ENCODE data around the gene PRM1. TPM values are rescaled to one million over a fixed set of nuclear protein-coding genes. Genes with fewer than 3 reads are reported as not detected.

The PRM1 gene
- total and polyA plus RNA-seq, 2 of the 4 experiments (the other 2 are of a cell fraction) = not detected

DNA sequence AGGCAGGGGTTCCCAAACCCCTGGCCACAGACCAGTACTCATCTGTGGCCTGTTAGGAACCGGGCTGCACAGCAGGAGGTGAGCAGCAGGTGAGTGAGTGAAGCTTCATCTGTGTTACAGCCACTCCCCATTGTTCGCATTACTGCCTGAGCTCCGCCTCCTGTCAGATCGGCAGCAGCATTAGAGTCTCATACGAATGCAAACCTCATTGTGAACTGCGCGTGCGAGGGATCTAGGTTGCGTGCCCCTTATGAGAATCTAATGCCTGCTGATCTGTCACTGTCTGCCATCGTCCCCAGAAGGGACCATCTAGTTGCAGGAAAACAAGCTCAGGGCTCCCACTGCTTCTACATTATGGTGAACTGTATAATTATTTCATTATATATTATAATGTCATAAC is 39.0 kb upstream of the PRM1 start:
- Histone ChIP-seq H2BK20ac (ENCODE audit: low read depth, low read length) (no peak overlapping the region), H3K4ac (ENCODE audit: low read depth, low read length) (no peak overlapping the region), H3K56ac (ENCODE audit: extremely low read depth, insufficient read depth, low read length) (no peak overlapping the region), H4K5ac (ENCODE audit: low read depth, low read length) (no peak overlapping the region), H2BK15ac (ENCODE audit: low read depth, low read length) (no peak overlapping the region), H2AFZ (replicated peaks; ENCODE audit: low read length, poor library complexity) (no peak overlapping the region), H3K9ac (ENCODE audit: low read depth, low read length) (no peak overlapping the region), H2BK5ac (ENCODE audit: low read depth, low read length, poor library complexity, severe bottlenecking) (no peak overlapping the region), H4K8ac (ENCODE audit: low read depth in 2 of 2, low read length in 2 of 2) (no peak overlapping the region), H3K4me1 (ENCODE audit: control insufficient read depth, insufficient read depth, low read length) (peaks cover 5% of the 10 kb centered on the region), H2AK5ac (ENCODE audit: low read depth, low read length) (0 out of 2 replicates have a peak overlapping the region, but pooled peaks have one; percentile 22), H3K36me3 (ENCODE audit: control insufficient read depth, insufficient read depth, low read length) (no peaks in the 10 kb centered on the region), H3K79me1 (ENCODE audit: low read depth in 1 of 2, low read length in 2 of 2) (no peaks in the 10 kb centered on the region), H3K18ac (ENCODE audit: low read depth, low read length) (no peak overlapping the region), H3K14ac (replicated peaks; ENCODE audit: low read depth, low read length) (no peak overlapping the region), H3K27ac (ENCODE audit: insufficient read depth, low read length) (no peak overlapping the region), H3K27me3 (ENCODE audit: control insufficient read depth, insufficient read depth, low read length) (no peaks in the 10 kb centered on the region), H3K23ac (ENCODE audit: low read depth, low read length) (no peak overlapping the region), H3K4me3 (ENCODE audit: insufficient read depth, low read depth, low read length) (no peak overlapping the region), H3K4me2 (ENCODE audit: low read depth, low read length) (no peak overlapping the region), H4K20me1 (ENCODE audit: insufficient read depth, low read length) (no peaks in the 10 kb centered on the region), H3K9me1 (ENCODE audit: insufficient read depth, low read length) (0 out of 2 replicates have a peak, but pooled peaks cover 5% of the 10 kb centered on the region), H2BK120ac (ENCODE audit: low read depth, low read length) (no peak overlapping the region), H4K91ac (ENCODE audit: insufficient read depth, low read depth, low read length) (no peak overlapping the region), H2AK9ac (replicated peaks; ENCODE audit: low read depth, low read length, poor library complexity) (no peak overlapping the region), H3K9me3 (ENCODE audit: control insufficient read depth, insufficient read depth, low read length) (no peaks in the 10 kb centered on the region)
- no CpG with 5 or more reads among the region's 10 CpGs for WGBS, 2 experiments (ENCODE audit: extremely low coverage in 2 of 2, insufficient read length in 1 of 2)
- ATAC-seq (ENCODE audit: low read depth) = no peak
- ChIA-PET CTCF (interaction anchor here (1.7 kb wide), 1 partner anchor 9 kb away, joined by 6 read pairs; no protein-coding TSS in a partner anchor), POLR2A (ENCODE audit: unreplicated experiment) (no interaction called here)
- no peak for DNase-seq
- TF ChIP-seq MAZ (IDR thresholded peaks at IDR 0.05; ENCODE audit: borderline replicate concordance, low read depth, low read length) (no peak), NFE2L2 (IDR thresholded peaks at IDR 0.05; ENCODE audit: low read depth, low read length) (no peak), RCOR1 (IDR thresholded peaks at IDR 0.05; ENCODE audit: insufficient replicate concordance, low read length) (no peak), MXI1 (IDR thresholded peaks at IDR 0.05; ENCODE audit: borderline replicate concordance, low read depth, low read length) (no peak), BHLHE40 (IDR thresholded peaks at IDR 0.05; ENCODE audit: low read depth, low read length) (no peak), MAFK (IDR thresholded peaks at IDR 0.05; ENCODE audit: low read depth, low read length) (no peak), POLR2A (IDR thresholded peaks at IDR 0.05; ENCODE audit: low read depth, low read length) (no peak), CHD1 (IDR thresholded peaks at IDR 0.05; ENCODE audit: low read depth, low read length) (no peak), SMC3 (IDR thresholded peaks at IDR 0.05; ENCODE audit: low read depth, low read length) (no peak)
- TF ChIP-seq, protein P1, sequence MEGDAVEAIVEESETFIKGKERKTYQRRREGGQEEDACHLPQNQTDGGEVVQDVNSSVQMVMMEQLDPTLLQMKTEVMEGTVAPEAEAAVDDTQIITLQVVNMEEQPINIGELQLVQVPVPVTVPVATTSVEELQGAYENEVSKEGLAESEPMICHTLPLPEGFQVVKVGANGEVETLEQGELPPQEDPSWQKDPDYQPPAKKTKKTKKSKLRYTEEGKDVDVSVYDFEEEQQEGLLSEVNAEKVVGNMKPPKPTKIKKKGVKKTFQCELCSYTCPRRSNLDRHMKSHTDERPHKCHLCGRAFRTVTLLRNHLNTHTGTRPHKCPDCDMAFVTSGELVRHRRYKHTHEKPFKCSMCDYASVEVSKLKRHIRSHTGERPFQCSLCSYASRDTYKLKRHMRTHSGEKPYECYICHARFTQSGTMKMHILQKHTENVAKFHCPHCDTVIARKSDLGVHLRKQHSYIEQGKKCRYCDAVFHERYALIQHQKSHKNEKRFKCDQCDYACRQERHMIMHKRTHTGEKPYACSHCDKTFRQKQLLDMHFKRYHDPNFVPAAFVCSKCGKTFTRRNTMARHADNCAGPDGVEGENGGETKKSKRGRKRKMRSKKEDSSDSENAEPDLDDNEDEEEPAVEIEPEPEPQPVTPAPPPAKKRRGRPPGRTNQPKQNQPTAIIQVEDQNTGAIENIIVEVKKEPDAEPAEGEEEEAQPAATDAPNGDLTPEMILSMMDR (conservative IDR thresholded peaks at IDR 0.05; ENCODE audit: low read depth, low read length) = no peak
- TF ChIP-seq, protein P2, sequence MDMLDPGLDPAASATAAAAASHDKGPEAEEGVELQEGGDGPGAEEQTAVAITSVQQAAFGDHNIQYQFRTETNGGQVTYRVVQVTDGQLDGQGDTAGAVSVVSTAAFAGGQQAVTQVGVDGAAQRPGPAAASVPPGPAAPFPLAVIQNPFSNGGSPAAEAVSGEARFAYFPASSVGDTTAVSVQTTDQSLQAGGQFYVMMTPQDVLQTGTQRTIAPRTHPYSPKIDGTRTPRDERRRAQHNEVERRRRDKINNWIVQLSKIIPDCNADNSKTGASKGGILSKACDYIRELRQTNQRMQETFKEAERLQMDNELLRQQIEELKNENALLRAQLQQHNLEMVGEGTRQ (IDR thresholded peaks at IDR 0.05; ENCODE audit: low read depth, low read length) = no peak
- no TSS peak for BruUV-seq (replicated peaks)
- in situ Hi-C loops (cut with MboI; ENCODE audit: low sequenced_read_pairs) = no loop called here
- intact Hi-C loops (cut with micrococcal nuclease) = no loop called here
- dilution Hi-C loops (cut with HindIII; ENCODE audit: low sequenced_read_pairs, unreplicated experiment) = no loop called here
